Prostate gland (tissue), 2 donors: ENCODE results near the gene CHCHD6. TPM values are rescaled to one million over a fixed set of nuclear protein-coding genes. Genes with fewer than 3 reads are reported as not detected.

ENCODE experiments used
- DNase-seq: peaks from one replicate; pipeline ENCODE4 v3.0.0-alpha.2; 2019; ENCODE audit warnings: low spot score
- H3K27ac ChIP-seq, 2 donors: fragments of 200-600 bp; sonication (generic); 2 replicates each; pipeline ENCODE4 v1.5.1; 2017 to 2019
- H3K27me3 ChIP-seq: fragments of 200-600 bp; sonication (generic); replicated peaks from 2 replicates; pipeline ENCODE4 v1.5.1; 2019; ENCODE audit not compliant: insufficient read depth
- H3K36me3 ChIP-seq, 2 donors: fragments of 200-600 bp; sonication (generic); 1 replicate in 1 of 2; 2 replicates in 1 of 2; pipeline versions ENCODE4 v1.5.1 to v1.8.1; 2017 to 2019
- H3K4me1 ChIP-seq: fragments of 200-600 bp; sonication (generic); replicated peaks from 2 replicates; pipeline ENCODE4 v1.5.1; 2019
- H3K4me3 ChIP-seq, 2 donors: fragments of 200-600 bp; sonication (generic); 2 replicates each; pipeline ENCODE4 v1.5.1; 2017 to 2019
- H3K9me3 ChIP-seq: fragments of 200-600 bp; sonication (generic); 2 replicates; pipeline ENCODE4 v1.5.1; 2017
- POLR2A ChIP-seq: fragments of 450-650 bp; IDR thresholded peaks from one replicate; pipeline ENCODE4 v1.6.1; 2016; ENCODE audit warnings: antibody characterized with exemption, mild to moderate bottlenecking
- POLR2AphosphoS5 ChIP-seq: sonication (generic); formaldehyde crosslinking; IDR thresholded peaks from one replicate; pipeline ENCODE4 v1.6.1; 2017; ENCODE audit warnings: antibody characterized with exemption
- WGBS: methylation state at CpG from one replicate; pipeline ENCODE4 v1.1.5; 2018; 5-methylcytosine and 5-hydroxymethylcytosine counted together
- intact Hi-C: fragments of 100-400 bp; cut with DNase I; formaldehyde crosslinking; loops from one replicate; pipeline ENCODE4 v1.14.2; 2022
- total RNA-seq, 2 donors: library from RNA; depleted of rRNA; stranded (reverse); fragments of >200 nt; gene quantifications; one replicate each; pipeline ENCODE4 v1.1.0, GENCODE V29; 2016
- TF ChIP-seq, protein P1 (sequence below), 4 experiments: fragments of 200-600 bp in 2 of 4; fragments of 450-650 bp in 2 of 4; sonication (generic) in 2 of 4; IDR thresholded peaks; 1 replicate in 3 of 4; 2 replicates in 1 of 4; pipeline ENCODE4 v1.5.1; 2016 to 2019; ENCODE audit warnings: antibody characterized with exemption in 4 of 4, mild to moderate bottlenecking in 2 of 4, moderate library complexity in 2 of 4

Gene CHCHD6
- total RNA-seq, 2 donors from 2014 or later: 13.9 to 34.4 TPM

DNA sequence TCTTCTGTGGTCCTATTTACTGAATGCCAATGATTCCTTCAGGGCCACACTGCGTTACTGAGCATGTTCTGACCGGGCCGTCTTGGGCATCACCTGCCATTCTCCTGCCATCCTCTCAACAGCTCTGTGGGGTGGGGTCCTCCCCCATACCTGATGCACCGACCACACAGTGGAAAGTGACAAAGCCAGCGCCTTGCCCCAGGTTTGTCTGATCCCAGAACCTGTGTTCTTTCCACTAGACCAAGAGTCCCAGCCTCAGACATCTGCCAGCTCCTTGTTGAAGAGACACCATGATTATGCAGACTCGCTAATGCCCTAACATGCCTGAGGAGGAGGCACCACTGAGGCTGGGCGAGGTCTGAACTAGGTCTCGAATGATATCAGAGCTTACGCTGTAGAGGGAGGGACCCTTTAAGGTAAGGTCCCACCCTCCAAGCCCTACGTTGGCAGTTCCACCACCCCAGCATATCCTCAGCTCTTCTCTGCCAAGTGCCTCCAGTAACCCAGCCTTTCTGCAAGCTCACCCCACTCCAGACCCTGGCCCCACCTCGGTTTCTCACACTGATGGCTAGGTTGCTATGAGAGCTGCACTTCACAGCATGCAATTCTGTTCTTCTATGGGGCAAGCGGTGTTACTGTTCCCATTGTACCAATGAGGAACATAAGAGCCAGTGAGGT lies 249.1 kb downstream of the CHCHD6 start:
- no peaks in the 10 kb centered on the region for H3K9me3 ChIP-seq
- intact Hi-C loops: no loop called here
- H3K27ac ChIP-seq: no peak overlapping the region
- TF ChIP-seq POLR2A (no peak), POLR2AphosphoS5 (no peak)
- TF ChIP-seq, protein P1, sequence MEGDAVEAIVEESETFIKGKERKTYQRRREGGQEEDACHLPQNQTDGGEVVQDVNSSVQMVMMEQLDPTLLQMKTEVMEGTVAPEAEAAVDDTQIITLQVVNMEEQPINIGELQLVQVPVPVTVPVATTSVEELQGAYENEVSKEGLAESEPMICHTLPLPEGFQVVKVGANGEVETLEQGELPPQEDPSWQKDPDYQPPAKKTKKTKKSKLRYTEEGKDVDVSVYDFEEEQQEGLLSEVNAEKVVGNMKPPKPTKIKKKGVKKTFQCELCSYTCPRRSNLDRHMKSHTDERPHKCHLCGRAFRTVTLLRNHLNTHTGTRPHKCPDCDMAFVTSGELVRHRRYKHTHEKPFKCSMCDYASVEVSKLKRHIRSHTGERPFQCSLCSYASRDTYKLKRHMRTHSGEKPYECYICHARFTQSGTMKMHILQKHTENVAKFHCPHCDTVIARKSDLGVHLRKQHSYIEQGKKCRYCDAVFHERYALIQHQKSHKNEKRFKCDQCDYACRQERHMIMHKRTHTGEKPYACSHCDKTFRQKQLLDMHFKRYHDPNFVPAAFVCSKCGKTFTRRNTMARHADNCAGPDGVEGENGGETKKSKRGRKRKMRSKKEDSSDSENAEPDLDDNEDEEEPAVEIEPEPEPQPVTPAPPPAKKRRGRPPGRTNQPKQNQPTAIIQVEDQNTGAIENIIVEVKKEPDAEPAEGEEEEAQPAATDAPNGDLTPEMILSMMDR (IDR thresholded peaks at IDR 0.05): no peak
- DNase-seq: no peak
- no peaks in the 10 kb centered on the region for H3K27me3 ChIP-seq
- WGBS: 94% methylated on average over 12 of the region's 12 CpGs
- no peaks in the 10 kb centered on the region for H3K4me1 ChIP-seq
- H3K4me3 ChIP-seq: no peak overlapping the region
- no peaks in the 10 kb centered on the region for H3K36me3 ChIP-seq

DNA sequence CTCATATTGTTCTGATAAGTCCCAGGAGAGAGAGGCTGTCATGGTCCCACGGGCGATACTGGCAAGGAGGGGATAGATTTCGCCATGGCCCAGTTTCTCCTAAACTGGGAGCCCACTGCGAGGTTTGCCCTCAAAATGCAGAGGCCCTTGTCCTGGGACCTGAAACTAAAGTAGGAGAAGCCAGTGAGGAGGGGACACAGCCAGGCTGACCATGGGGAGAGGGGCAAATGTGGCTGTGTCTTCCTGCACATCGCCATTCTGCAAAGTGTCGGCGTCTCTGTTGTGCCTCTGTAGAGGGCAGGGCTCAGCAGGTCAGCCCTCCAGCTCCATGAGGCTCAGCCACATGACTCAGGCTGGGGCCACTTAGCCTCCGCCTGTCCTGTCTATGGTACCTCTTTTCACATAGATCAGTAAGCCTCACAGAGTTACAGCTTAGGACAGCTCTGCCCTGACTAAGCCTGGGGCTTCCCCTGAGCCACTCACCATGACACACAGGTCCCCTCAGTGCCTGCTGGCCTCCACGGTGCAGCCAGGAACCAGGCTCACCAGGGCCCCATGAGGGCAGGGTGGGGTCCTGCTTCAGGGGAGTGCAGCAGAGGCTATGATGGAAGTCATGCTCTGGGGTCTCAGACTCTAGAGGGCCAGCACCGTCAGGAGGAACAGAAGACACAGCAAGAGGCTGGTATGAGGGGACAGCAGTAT lies 250.3 kb downstream of the CHCHD6 start:
- no peak for TF ChIP-seq POLR2AphosphoS5
- Histone ChIP-seq H3K27ac (no peak overlapping the region), H3K36me3 (no peaks in the 10 kb centered on the region), H3K4me3 (no peak overlapping the region), H3K9me3 (no peaks in the 10 kb centered on the region), H3K4me1 (no peaks in the 10 kb centered on the region), H3K27me3 (peaks cover 2% of the 10 kb centered on the region)
- DNase-seq: no peak
- intact Hi-C loops: no loop called here
- WGBS: 88% methylated on average over 10 of the region's 10 CpGs

DNA sequence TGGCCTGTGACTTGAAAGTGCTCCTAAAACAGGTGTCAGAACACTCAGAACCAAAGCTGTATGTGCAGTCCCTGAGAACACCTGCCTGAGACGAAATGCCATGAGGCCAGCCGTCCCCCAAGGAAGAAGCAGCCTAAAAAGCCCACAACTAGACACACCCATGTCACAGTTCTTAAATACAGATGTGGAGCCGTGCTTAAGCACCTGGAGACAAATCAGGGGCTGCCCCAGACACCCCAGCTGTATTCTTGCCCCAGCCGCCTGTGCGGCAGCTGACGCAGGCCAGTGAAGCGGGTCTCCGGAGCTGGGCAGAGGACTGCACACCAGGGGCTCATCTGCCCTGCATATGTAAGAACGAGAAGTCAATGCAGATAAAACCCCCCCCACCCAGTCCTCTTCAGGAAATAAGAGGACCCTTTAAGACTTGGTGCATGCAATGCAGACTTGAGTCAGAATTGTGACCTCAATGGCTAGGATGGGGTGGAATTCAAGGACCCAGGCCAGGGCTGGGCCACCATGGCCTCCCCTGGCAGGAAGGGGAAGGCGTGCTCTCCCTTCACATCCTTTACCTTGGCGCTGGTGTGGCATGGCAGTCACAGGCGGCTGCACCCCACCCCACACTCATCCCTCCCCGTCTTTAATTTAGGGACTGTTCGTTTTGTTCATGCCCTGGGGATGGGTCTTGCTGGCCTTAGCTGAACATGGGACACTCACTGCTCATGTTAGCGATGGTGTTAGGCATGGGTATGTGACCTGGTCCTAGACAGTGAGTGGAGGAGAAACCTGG lies 251.2 kb downstream of the CHCHD6 start:
- Histone ChIP-seq H3K27ac (no peak overlapping the region), H3K4me1 (no peaks in the 10 kb centered on the region), H3K36me3 (no peaks in the 10 kb centered on the region), H3K9me3 (no peaks in the 10 kb centered on the region), H3K4me3 (no peak overlapping the region), H3K27me3 (peaks cover 2% of the 10 kb centered on the region)
- intact Hi-C loops: no loop called here
- no peak for TF ChIP-seq POLR2AphosphoS5
- TF ChIP-seq POLR2A: no peak
- TF ChIP-seq, protein P1 (IDR thresholded peaks at IDR 0.05): no peak
- DNase-seq: no peak
- WGBS: 95% methylated on average over 15 of the region's 15 CpGs

DNA sequence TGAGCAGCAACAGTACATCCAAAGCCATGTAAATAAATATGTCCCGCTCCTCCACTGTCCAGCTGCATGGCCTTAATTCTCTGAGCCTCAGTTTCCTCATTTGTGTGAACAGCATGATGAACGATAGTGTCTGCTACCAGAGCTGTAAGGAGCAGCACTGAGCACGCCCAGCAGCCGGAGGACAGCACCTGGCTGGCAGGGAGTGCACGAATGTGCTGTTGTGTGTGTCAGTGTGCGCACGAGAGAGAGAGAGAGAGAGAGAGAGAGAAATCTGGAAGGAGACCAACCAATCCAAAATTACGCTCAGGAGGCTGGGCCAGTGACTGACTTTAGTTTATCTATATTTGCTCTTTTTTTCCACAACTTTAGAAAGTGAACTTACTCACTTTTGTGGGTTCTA lies 252.3 kb downstream of the CHCHD6 start:
- H3K9me3 ChIP-seq: no peaks in the 10 kb centered on the region
- 45% methylated on average over 8 of the region's 8 CpGs for WGBS
- H3K27me3 ChIP-seq: peaks cover 2% of the 10 kb centered on the region
- intact Hi-C loops: no loop called here
- H3K4me1 ChIP-seq: peaks cover 4% of the 10 kb centered on the region
- TF ChIP-seq, protein P1 (IDR thresholded peaks at IDR 0.05): peak in 1 of 4 experiments; percentile 2
- TF ChIP-seq POLR2A: no peak
- H3K36me3 ChIP-seq: no peaks in the 10 kb centered on the region
- H3K27ac ChIP-seq: peak overlapping the region; percentile 13 to 67
- DNase-seq: peak; percentile 31
- H3K4me3 ChIP-seq: no peak overlapping the region

DNA sequence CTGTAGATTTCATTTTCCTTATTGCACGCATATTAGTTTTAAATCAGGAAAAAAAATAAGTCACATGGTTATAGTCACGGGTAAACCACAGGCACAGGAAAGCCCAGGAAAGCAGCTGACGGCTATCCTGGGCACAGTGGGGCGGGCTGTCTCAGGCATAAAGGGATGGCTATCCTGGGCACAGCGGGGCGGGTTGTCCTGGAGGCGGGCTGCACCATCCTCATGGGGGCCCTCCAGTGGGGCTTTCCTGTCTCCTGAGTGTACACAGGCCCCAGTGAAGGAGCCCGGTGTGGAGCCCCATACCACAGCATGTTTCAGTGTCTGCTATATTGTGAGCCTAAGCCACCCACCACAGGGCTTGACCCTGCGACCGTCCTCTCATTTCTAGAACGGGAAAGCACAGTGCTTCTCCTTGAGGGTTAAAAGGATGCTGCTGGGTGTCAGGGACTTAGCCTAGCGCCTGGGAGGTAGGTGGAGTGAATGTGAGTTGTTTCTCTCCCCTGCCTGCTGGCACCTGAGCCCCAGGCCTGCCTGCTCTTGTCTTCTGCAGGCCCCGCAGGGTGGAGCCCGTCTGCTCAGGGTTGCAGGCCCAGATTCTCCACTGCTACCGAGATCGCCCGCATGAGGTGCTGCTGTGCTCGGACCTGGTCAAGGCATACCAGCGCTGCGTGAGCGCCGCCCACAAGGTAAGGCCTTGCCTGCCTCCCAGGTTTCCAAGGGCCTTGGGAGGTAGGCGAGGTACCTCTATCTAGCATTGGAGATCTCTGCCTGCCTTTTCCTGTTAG lies 253.0 kb downstream of the CHCHD6 start:
- peak; percentile 79 for DNase-seq
- Histone ChIP-seq H3K9me3 (no peaks in the 10 kb centered on the region), H3K4me1 (peaks cover 4% of the 10 kb centered on the region), H3K27ac (peak overlapping the region; percentile 13 to 67), H3K36me3 (no peaks in the 10 kb centered on the region), H3K4me3 (no peak overlapping the region), H3K27me3 (peaks cover 2% of the 10 kb centered on the region)
- 60% methylated on average over 22 of the region's 23 CpGs for WGBS
- TF ChIP-seq POLR2A (no peak), POLR2AphosphoS5 (peak; percentile 50)
- TF ChIP-seq, protein P1 (IDR thresholded peaks at IDR 0.05): peak in 2 of 4 experiments; percentile 42 to 58
- intact Hi-C loops: no loop called here
